K562 (cell line): ENCODE results near the gene CTXN1. TPM values are rescaled to one million over a fixed set of nuclear protein-coding genes. Genes with fewer than 3 reads are reported as not detected.

Experiments
- CC2D1A ChIP-seq: fragments of 450-650 bp; IDR thresholded peaks from 2 replicates; pipeline ENCODE4 v1.6.1; 2017; ENCODE audit warnings: mild to moderate bottlenecking
- HDAC8 ChIP-seq: fragments of 450-650 bp; IDR thresholded peaks from 2 replicates; pipeline ENCODE4 v1.6.1; 2016; ENCODE audit warnings: mild to moderate bottlenecking, missing genetic modification characterization, moderate library complexity, missing compliant biosample characterization
- KDM5B ChIP-seq: fragments of 200-600 bp; sonication (generic); IDR thresholded peaks from 2 replicates; pipeline ENCODE4 v1.6.1; 2012; ENCODE audit warnings: low read depth, mild to moderate bottlenecking, moderate library complexity, low read length, control low read depth, inconsistent platforms; ENCODE audit not compliant: insufficient replicate concordance
- RAD21 ChIP-seq, 2 experiments: fragments of 250-450 bp in 1 of 2; fragments of 450-650 bp in 1 of 2; sonication (Bioruptor Pico) in 1 of 2; formaldehyde crosslinking in 1 of 2; IDR thresholded peaks in 1 of 2; conservative IDR thresholded peaks in 1 of 2; 2 replicates each; pipeline versions ENCODE4 v1.4.0 to v1.8.0; 2020 to 2022; ENCODE audit warnings: mild to moderate bottlenecking in 2 of 2, moderate library complexity in 1 of 2
- ZBTB11 ChIP-seq, 3 experiments: fragments of 200-800 bp in 1 of 3; fragments of 250-450 bp in 1 of 3; fragments of 450-650 bp in 1 of 3; sonication (Bioruptor Pico) in 1 of 3; sonication (Bioruptor generic) in 1 of 3; formaldehyde crosslinking in 1 of 3; IDR thresholded peaks; 2 replicates each; pipeline versions ENCODE4 v1.6.1 to v1.8.0; 2016 to 2022; ENCODE audit warnings: mild to moderate bottlenecking in 2 of 3, missing genetic modification characterization in 2 of 3, missing compliant biosample characterization in 1 of 3, moderate library complexity in 1 of 3
- ZBTB7A ChIP-seq: IDR thresholded peaks from 2 replicates; pipeline ENCODE4 v1.6.1; 2011; ENCODE audit warnings: low read depth, mild to moderate bottlenecking, low read length, moderate library complexity, borderline replicate concordance; ENCODE audit not compliant: control insufficient read depth
- ZNF134 ChIP-seq: fragments of 250-450 bp; sonication (Bioruptor Pico); conservative IDR thresholded peaks from 2 replicates; pipeline ENCODE4 v1.4.0; 2020
- ZNF445 ChIP-seq: fragments of 250-450 bp; sonication (Bioruptor Pico); IDR thresholded peaks from 2 replicates; pipeline ENCODE4 v1.4.0; 2020; ENCODE audit warnings: low read depth, mild to moderate bottlenecking, moderate library complexity
- ZNF780A ChIP-seq: fragments of 250-450 bp; sonication (Bioruptor Pico); IDR thresholded peaks from 2 replicates; pipeline ENCODE4 v1.5.0; 2021; ENCODE audit warnings: mild to moderate bottlenecking
- polyA plus RNA-seq, 8 experiments: library from polyadenylated mRNA; depleted of rRNA in 4 of 8; stranded (reverse) in 5 of 8; unstranded in 3 of 8; fragments of >200 nt; fragmentation: Nextera tagmentation in 2 of 8; fragmentation: Illumina TruSeq in 1 of 8; extraction: Ambion mirVana in 2 of 8; extraction: Trizol in 1 of 8; gene quantifications; 2 replicates each; pipeline versions ENCODE4 v1.2.1 to v1.2.3, GENCODE V29; 2011 to 2014; ENCODE audit warnings: inconsistent platforms in 1 of 8, missing spikeins in 1 of 8
- total RNA-seq, 7 experiments: library from RNA; depleted of rRNA in 6 of 7; stranded (reverse); fragments of >200 nt in 6 of 7; fragmentation: Illumina TruSeq in 2 of 7; extraction: Trizol in 2 of 7; gene quantifications; 2 replicates each; pipeline versions ENCODE4 v1.2.1 to v1.2.3, GENCODE V29; 2011 to 2021; ENCODE audit warnings: low replicate concordance in 1 of 7
- TF ChIP-seq, protein P1 (sequence below): fragments of 250-450 bp; sonication (Bioruptor Pico); IDR thresholded peaks from 2 replicates; pipeline ENCODE4 v1.5.1; 2021; ENCODE audit warnings: mild to moderate bottlenecking
- TF ChIP-seq, protein P2 (sequence below): fragments of 450-650 bp; formaldehyde crosslinking; IDR thresholded peaks from 2 replicates; pipeline ENCODE4 v1.4.0; 2020; ENCODE audit warnings: mild to moderate bottlenecking, mixed read lengths
- TF ChIP-seq, protein P3 (sequence below): IDR thresholded peaks from 2 replicates; pipeline ENCODE4 v1.6.1; 2016; ENCODE audit warnings: missing genetic modification characterization, missing compliant biosample characterization

The CTXN1 gene
- total and polyA plus RNA-seq, 9 of the 15 experiments (the other 6 are each of a cell fraction or from before 2014, with no cell fraction given) = 0.15 to 37.4 (median 1.8) TPM; not detected in 2

DNA sequence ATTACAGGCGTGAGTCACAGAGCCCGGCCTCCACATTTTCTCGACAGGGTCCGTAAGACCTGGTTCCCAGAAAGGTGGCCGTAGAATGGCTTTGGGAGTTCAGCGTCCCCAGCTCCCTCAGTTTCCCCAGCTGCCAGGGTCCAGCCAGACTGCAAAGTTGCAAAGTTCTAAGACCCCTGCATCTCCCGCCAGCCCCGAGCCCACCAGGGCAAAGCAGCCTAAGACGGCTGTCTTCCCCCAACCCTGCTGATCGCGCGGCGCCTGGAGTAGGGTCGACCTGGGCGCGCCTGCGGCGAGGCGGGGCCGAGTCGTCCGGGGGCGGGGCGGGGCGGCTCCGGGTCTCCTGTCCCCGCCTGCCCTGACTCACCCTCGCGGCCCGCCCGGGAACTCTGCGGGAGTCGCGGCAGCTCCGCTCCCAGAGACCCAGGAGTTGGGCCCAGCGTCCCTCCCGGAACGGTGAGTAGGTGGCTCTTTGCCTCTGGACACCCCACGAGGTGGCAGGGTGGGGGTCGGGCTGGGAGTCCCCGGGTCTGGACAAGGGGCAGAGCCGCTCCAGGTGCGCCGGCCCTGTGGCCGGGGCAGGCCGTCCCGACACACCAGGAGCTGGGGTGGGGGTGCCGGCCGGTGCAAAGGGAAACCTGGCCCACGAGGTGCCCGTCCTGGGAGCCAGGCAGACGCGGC is 37.6 kb downstream of the CTXN1 start, which contains the start of gene LRRC8E (continued):
- TF ChIP-seq ZBTB11 (CRISPR knock-in tag; IDR thresholded peaks at IDR 0.05) (no peak), ZNF134 (CRISPR knock-in tag) (no peak), CC2D1A (no peak), HDAC8 (tag) (no peak), RAD21 (CRISPR knock-in tag; conservative IDR thresholded peaks at IDR 0.05 in 1 of 2, IDR thresholded peaks at IDR 0.05 in 1 of 2) (no peak), ZBTB7A (peak; percentile 91), ZNF780A (CRISPR knock-in tag) (no peak), KDM5B (peak; percentile 86), ZNF445 (no peak)
- TF ChIP-seq, protein P1, sequence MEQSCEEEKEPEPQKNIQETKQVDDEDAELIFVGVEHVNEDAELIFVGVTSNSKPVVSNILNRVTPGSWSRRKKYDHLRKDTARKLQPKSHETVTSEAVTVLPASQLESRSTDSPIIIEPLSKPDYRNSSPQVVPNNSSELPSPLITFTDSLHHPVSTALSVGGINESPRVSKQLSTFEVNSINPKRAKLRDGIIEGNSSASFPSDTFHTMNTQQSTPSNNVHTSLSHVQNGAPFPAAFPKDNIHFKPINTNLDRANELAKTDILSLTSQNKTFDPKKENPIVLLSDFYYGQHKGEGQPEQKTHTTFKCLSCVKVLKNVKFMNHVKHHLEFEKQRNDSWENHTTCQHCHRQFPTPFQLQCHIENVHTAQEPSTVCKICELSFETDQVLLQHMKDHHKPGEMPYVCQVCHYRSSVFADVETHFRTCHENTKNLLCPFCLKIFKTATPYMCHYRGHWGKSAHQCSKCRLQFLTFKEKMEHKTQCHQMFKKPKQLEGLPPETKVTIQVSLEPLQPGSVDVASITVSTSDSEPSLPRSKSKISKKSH = no peak
- TF ChIP-seq, protein P2, sequence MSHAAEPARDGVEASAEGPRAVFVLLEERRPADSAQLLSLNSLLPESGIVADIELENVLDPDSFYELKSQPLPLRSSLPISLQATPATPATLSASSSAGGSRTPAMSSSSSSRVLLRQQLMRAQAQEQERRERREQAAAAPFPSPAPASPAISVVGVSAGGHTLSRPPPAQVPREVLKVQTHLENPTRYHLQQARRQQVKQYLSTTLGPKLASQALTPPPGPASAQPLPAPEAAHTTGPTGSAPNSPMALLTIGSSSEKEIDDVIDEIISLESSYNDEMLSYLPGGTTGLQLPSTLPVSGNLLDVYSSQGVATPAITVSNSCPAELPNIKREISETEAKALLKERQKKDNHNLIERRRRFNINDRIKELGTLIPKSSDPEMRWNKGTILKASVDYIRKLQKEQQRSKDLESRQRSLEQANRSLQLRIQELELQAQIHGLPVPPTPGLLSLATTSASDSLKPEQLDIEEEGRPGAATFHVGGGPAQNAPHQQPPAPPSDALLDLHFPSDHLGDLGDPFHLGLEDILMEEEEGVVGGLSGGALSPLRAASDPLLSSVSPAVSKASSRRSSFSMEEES (CRISPR knock-in tag) = no peak
- TF ChIP-seq, protein P3, sequence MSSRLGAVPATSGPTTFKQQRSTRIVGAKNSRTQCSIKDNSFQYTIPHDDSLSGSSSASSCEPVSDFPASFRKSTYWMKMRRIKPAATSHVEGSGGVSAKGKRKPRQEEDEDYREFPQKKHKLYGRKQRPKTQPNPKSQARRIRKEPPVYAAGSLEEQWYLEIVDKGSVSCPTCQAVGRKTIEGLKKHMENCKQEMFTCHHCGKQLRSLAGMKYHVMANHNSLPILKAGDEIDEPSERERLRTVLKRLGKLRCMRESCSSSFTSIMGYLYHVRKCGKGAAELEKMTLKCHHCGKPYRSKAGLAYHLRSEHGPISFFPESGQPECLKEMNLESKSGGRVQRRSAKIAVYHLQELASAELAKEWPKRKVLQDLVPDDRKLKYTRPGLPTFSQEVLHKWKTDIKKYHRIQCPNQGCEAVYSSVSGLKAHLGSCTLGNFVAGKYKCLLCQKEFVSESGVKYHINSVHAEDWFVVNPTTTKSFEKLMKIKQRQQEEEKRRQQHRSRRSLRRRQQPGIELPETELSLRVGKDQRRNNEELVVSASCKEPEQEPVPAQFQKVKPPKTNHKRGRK (tag) = no peak
